ENCODE results near the gene NRXN3.

NRXN3 gene

GRCh38 chr14:79270361-79270760 lies 1100.2 kb downstream of the NRXN3 start:
- Histone ChIP-seq H3K4me3 (no peak overlapping the region), H3K27me3 (no peaks in the 10 kb centered on the region), H3K36me3 (no peaks in the 10 kb centered on the region), H3K4me2 (no peak overlapping the region), H3K4me1 (no peaks in the 10 kb centered on the region), H3K9me3 (replicated peaks in 1 of 11) (no peaks in the 10 kb centered on the region), H4K20me1 (no peaks in the 10 kb centered on the region), H3K9ac (no peak overlapping the region), H3K27ac (no peak overlapping the region)
- TF ChIP-seq Cebpa-rat (IDR thresholded peaks at IDR 0.05), result no peak

- Histone ChIP-seq H4K20me1 (no peaks in the 10 kb centered on the region), H3K4me2 (no peak overlapping the region), H3K4me3 (no peak overlapping the region)
These were observed 1100.9 kb downstream of the NRXN3 start for GRCh38 chr14:79271122-79271521.

DNA sequence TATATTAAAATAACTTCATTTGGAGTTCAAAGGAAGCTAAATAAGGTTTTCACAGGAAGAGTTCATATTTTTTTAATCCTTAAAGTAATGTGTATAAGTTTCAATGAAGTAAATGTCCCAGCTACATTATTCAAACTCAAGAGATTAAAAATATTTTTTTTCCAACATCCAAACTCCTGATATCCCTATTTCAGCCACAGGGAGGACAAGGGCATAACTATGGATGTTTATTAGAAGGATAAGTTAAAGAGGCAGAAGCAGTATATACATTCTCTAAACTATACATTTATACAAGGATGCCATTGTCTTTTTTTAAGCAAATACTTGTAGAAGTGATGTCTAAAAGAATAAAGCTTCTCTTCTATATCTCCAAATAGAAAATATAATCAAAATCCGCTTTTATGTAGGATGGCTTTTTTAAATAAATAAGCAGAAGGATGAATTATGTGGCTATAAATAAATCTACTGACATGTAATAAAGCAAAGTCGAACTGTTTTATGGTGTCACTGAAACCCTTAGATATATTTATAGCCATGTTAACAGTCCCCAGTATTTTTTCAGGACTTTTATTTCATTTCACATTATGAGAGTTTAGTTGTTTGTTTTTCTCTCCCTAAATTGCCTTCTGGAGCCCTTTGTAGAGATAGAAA lies 1104.6 kb downstream of the NRXN3 start:
- Histone ChIP-seq H3K4me3 (no peak overlapping the region), H3K36me3 (no peaks in the 10 kb centered on the region), H3K27me3 (no peaks in the 10 kb centered on the region), H3K9ac (no peak overlapping the region), H3K27ac (no peak overlapping the region), H4K20me1 (no peaks in the 10 kb centered on the region), H3K9me3 (replicated peaks in 1 of 11) (peaks cover 9 to 18% (median 16%) of the 10 kb centered on the region in 11 experiments; a peak in 19 of 22 replicates), H3K4me1 (no peaks in the 10 kb centered on the region), H3K4me2 (no peak overlapping the region)
- TF ChIP-seq Cebpa-rat (IDR thresholded peaks at IDR 0.05), result no peak

More at GRCh38 chr14:79271122-79271521, 1100.9 kb downstream of the NRXN3 start:
- H3K9ac ChIP-seq, result no peak overlapping the region
- no peaks in the 10 kb centered on the region for H3K4me1 ChIP-seq
- no peaks in the 10 kb centered on the region for H3K36me3 ChIP-seq
- H3K27me3 ChIP-seq, result no peaks in the 10 kb centered on the region
- no peak for TF ChIP-seq Cebpa-rat (IDR thresholded peaks at IDR 0.05)
- H3K9me3 ChIP-seq (replicated peaks in 1 of 11), result no peaks in the 10 kb centered on the region
- no peak overlapping the region for H3K27ac ChIP-seq

GRCh38 chr14:79275292-79275655 lies 1105.1 kb downstream of the NRXN3 start:
- Histone ChIP-seq H3K9me3 (replicated peaks in 1 of 11) (peaks cover 9 to 22% (median 18%) of the 10 kb centered on the region in 11 experiments; a peak in 19 of 22 replicates), H3K4me1 (no peaks in the 10 kb centered on the region), H3K27ac (no peak overlapping the region), H3K27me3 (no peaks in the 10 kb centered on the region), H3K9ac (no peak overlapping the region), H3K4me2 (no peak overlapping the region), H3K36me3 (no peaks in the 10 kb centered on the region), H4K20me1 (no peaks in the 10 kb centered on the region), H3K4me3 (no peak overlapping the region)
- no peak for TF ChIP-seq Cebpa-rat (IDR thresholded peaks at IDR 0.05)

- Histone ChIP-seq H3K27ac (no peak overlapping the region), H3K9me3 (replicated peaks in 1 of 11) (peaks cover 9 to 23% (median 18%) of the 10 kb centered on the region in 11 experiments; a peak in 19 of 22 replicates), H3K4me3 (no peak overlapping the region), H3K27me3 (no peaks in the 10 kb centered on the region), H4K20me1 (no peaks in the 10 kb centered on the region), H3K4me1 (no peaks in the 10 kb centered on the region), H3K9ac (no peak overlapping the region), H3K36me3 (no peaks in the 10 kb centered on the region), H3K4me2 (no peak overlapping the region)
- TF ChIP-seq Cebpa-rat (IDR thresholded peaks at IDR 0.05), result no peak
These were observed 1108.2 kb downstream of the NRXN3 start for GRCh38 chr14:79278286-79278797.

GRCh38 chr14:79278798-79279644 lies 1108.8 kb downstream of the NRXN3 start:
- H3K36me3 ChIP-seq, result no peaks in the 10 kb centered on the region
- H3K9me3 ChIP-seq (replicated peaks in 1 of 11), result peaks cover 9 to 23% (median 18%) of the 10 kb centered on the region in 11 experiments; a peak in 19 of 22 replicates
- H3K27me3 ChIP-seq, result no peaks in the 10 kb centered on the region
- no peak overlapping the region for H3K9ac ChIP-seq
- no peak overlapping the region for H3K4me3 ChIP-seq
- no peak overlapping the region for H3K27ac ChIP-seq
- H3K4me2 ChIP-seq, result no peak overlapping the region
- no peaks in the 10 kb centered on the region for H3K4me1 ChIP-seq
- no peak for TF ChIP-seq Cebpa-rat (IDR thresholded peaks at IDR 0.05)
- H4K20me1 ChIP-seq, result no peaks in the 10 kb centered on the region

- Histone ChIP-seq H4K20me1 (no peaks in the 10 kb centered on the region), H3K4me2 (no peak overlapping the region), H3K4me1 (no peaks in the 10 kb centered on the region), H3K9me3 (replicated peaks in 1 of 11) (peaks cover 9 to 23% (median 18%) of the 10 kb centered on the region in 11 experiments; a peak in 19 of 22 replicates), H3K36me3 (no peaks in the 10 kb centered on the region), H3K27ac (no peak overlapping the region), H3K4me3 (no peak overlapping the region), H3K9ac (no peak overlapping the region), H3K27me3 (no peaks in the 10 kb centered on the region)
- TF ChIP-seq Cebpa-rat (IDR thresholded peaks at IDR 0.05), result no peak
These were observed 1109.7 kb downstream of the NRXN3 start for GRCh38 chr14:79279645-79280597.

- no peak for TF ChIP-seq Cebpa-rat (IDR thresholded peaks at IDR 0.05)
- Histone ChIP-seq H3K4me3 (no peak overlapping the region), H3K9me3 (replicated peaks in 1 of 11) (peaks cover 9 to 23% (median 18%) of the 10 kb centered on the region in 11 experiments; a peak in 19 of 22 replicates), H3K4me2 (no peak overlapping the region), H3K36me3 (no peaks in the 10 kb centered on the region), H3K4me1 (no peaks in the 10 kb centered on the region), H3K9ac (no peak overlapping the region), H3K27me3 (no peaks in the 10 kb centered on the region), H3K27ac (no peak overlapping the region), H4K20me1 (no peaks in the 10 kb centered on the region)
These were observed 1111.3 kb downstream of the NRXN3 start for GRCh38 chr14:79281244-79282152.

All from BLaER1 treated with 17β-estradiol and CSF1 and Interleukin-3, amounts not matched to agents 10 nM and 100 nM (cell line).